Measurements from ENCODE around the gene WASF2. TPM values are rescaled to one million over a fixed set of nuclear protein-coding genes. Genes with fewer than 3 reads are reported as not detected.

Gene WASF2
- total RNA-seq, 2 experiments from 2014 or later, result 108 to 111 TPM

DNA sequence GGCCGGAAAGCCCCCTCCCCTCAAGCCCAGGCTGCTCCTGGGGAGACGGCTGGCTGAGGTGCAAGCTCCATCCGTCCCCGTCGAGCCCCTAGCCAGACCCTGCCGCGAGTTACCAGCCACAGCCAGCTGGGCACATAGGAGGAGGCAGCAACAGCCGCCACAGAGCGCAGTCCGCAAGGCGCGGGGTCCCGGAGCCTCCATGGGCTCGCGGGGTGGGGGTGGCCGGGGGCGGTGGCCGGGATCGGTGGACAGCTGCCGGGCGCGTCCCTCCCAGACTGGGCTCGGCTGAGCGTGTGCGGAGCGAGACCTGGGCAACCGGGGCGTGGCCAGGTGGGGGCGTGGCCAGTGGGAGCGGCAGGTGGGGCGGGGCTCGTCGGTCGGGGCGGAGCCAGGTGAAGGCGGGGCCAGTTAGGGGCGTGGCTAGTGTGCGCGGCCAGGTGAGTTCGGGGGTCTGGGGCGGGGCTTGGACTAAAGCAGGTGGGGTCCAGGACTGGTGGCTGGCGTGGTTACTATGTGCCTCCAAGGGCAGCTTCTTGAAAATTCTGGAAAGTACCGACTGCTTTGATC, 106.8 kb downstream of the WASF2 start, which contains the start of gene CD164L2:
TSS of gene CD164L2 (minus strand) at position 295 of the 567 bp plus-strand sequence. CDS start at position 201, 94 bp downstream.
- Mint-ChIP-seq H3K27me3 (peaks cover 4% of the 10 kb centered on the region), H3K4me1 (ENCODE audit: low read depth) (no peaks in the 10 kb centered on the region), H3K36me3 (ENCODE audit: low read depth) (no peaks in the 10 kb centered on the region), H3K9me3 (no peaks in the 10 kb centered on the region), H3K4me3 (no peak within 1 kb of the TSS), H3K27ac (no peak within 1 kb of the TSS)
- peak; percentile 65 for DNase-seq
- intact Hi-C loops (cut with micrococcal nuclease), result no loop called here
- TF ChIP-seq, protein P1, sequence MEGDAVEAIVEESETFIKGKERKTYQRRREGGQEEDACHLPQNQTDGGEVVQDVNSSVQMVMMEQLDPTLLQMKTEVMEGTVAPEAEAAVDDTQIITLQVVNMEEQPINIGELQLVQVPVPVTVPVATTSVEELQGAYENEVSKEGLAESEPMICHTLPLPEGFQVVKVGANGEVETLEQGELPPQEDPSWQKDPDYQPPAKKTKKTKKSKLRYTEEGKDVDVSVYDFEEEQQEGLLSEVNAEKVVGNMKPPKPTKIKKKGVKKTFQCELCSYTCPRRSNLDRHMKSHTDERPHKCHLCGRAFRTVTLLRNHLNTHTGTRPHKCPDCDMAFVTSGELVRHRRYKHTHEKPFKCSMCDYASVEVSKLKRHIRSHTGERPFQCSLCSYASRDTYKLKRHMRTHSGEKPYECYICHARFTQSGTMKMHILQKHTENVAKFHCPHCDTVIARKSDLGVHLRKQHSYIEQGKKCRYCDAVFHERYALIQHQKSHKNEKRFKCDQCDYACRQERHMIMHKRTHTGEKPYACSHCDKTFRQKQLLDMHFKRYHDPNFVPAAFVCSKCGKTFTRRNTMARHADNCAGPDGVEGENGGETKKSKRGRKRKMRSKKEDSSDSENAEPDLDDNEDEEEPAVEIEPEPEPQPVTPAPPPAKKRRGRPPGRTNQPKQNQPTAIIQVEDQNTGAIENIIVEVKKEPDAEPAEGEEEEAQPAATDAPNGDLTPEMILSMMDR (IDR thresholded peaks at IDR 0.05), result no peak
- ATAC-seq, result peak; percentile 91
- ChIA-PET CTCF (interaction anchor here (1.2 to 12.1 kb wide), 7 partner anchors 8 to 223 kb away, joined by 3 to 242 read pairs (median 7); partner anchors contain the start of gene MAP3K6), POLR2A (interaction anchor here (0.6 to 1.8 kb wide), 6 partner anchors 16 to 270 kb away, joined by 3 to 5 read pairs (median 4); partner anchors contain the start of genes MAP3K6 and TMEM222)

DNA sequence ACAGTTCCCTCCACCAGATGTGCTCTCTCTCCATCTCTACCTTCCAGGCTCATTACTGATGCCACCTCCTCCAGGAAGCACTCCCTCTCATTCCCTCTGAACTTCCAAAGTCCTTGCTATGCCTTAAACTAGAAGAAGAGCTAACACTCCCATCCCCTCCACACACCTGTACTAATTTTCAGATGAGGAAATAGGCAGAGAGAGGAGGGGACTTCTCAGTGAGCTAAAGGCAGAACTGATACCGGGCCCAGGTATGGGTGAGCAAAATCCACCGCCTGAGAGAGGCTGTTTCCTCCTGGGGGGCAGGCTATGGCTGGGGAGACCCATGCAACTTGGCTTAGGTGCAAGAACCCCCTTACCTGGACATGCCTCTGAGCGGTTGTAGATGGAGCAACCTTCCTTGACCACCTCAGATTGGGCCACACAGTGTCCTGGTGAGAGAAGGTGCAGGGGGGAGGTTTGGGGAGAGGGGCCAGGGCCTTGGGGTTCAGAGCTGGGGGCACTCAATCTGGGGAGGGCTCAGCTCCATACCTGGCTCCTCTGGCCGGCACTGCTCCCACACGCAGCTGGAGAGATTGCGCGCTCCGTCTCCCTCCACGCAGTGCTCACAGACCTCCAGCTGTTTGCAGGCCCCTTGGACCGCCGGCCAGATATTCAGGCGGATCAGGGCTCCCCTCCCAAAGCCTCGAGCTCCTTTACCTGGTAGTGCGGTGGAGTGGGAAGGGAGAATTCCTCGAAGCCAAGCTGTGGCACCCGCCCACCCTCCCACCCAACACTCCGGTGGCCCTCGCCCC, 107.8 kb downstream of the WASF2 start:
- no peak overlapping the region for H3K4me3 Mint-ChIP-seq
- TF ChIP-seq, protein P1 (IDR thresholded peaks at IDR 0.05), result no peak
- CTCF ChIA-PET, result interaction anchor here (1.1 to 12.1 kb wide), 9 partner anchors 9 to 337 kb away, joined by 3 to 242 read pairs (median 5); partner anchors contain the start of gene MAP3K6
- no peaks in the 10 kb centered on the region for H3K4me1 Mint-ChIP-seq (ENCODE audit: low read depth)
- no peak for ATAC-seq
- no peak for DNase-seq
- no peaks in the 10 kb centered on the region for H3K36me3 Mint-ChIP-seq (ENCODE audit: low read depth)
- POLR2A ChIA-PET, result interaction anchor here (0.8 to 1.8 kb wide), 6 partner anchors 9 to 60 kb away, joined by 3 to 5 read pairs (median 3); partner anchors contain the start of genes MAP3K6 and TMEM222
- H3K27ac Mint-ChIP-seq, result no peak overlapping the region
- H3K27me3 Mint-ChIP-seq, result peaks cover 4% of the 10 kb centered on the region
- no peaks in the 10 kb centered on the region for H3K9me3 Mint-ChIP-seq
- intact Hi-C loops (cut with micrococcal nuclease), result no loop called here

DNA sequence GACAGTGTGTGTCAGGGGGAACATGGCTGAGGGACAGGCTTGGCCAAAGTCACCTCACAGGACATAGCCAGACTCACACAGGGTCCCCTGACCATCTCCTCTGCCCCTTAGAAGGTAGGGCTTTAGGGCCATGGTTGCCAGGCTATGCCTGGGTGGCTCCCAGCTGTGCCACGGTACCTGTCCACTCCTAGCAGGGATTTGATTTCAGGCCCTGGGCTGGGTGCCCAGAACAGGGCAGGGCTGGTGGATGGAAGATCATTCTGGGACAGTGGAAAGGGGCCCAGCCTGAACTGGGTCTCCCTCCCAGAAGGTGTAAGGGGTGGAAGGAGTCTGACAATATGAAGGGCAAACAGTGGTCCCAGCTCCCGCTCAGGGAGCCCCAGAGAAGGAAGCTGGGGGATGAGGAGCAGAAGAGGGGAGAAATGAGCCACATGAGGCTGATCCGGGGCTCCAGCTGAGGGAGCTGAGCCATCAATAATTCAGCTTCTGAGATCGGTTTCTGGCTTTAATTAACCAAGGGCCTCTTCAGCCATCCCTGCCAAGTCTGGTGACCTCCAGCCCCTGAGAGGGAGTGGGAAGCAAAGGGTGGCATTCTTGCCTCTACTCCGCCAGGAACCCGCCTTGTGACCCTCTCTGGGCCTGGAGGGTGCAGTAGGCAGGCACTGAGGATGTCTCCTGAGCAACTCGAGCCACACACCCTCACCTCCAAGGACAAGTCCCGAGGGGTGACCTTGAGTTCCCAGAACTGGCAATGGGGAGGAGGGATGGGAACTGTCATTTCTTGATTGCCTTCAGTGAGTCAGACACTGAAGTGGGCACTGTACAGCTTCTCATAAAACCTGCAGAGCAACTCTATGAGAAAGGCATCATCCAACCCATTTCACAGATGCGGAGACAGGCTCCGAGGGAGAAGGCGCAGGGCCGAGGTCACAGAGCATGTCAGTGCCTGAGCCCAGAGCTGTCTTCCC, 108.9 kb downstream of the WASF2 start:
- H3K9me3 Mint-ChIP-seq, result no peaks in the 10 kb centered on the region
- no peaks in the 10 kb centered on the region for H3K4me1 Mint-ChIP-seq (ENCODE audit: low read depth)
- ChIA-PET CTCF (interaction anchor here (0.6 to 12.1 kb wide), 6 partner anchors 9 to 336 kb away, joined by 3 to 242 read pairs (median 4); no protein-coding TSS in a partner anchor), POLR2A (interaction anchor here (1.0 to 1.8 kb wide), 3 partner anchors 11 to 59 kb away, joined by 3 to 5 read pairs (median 3); partner anchors contain the start of gene TMEM222)
- H3K4me3 Mint-ChIP-seq, result no peak overlapping the region
- TF ChIP-seq, protein P1 (IDR thresholded peaks at IDR 0.05), result no peak
- ATAC-seq, result no peak
- intact Hi-C loops (cut with micrococcal nuclease), result no loop called here
- H3K27ac Mint-ChIP-seq, result no peak overlapping the region
- no peaks in the 10 kb centered on the region for H3K36me3 Mint-ChIP-seq (ENCODE audit: low read depth)
- no peak for DNase-seq
- peaks cover 4% of the 10 kb centered on the region for H3K27me3 Mint-ChIP-seq

DNA sequence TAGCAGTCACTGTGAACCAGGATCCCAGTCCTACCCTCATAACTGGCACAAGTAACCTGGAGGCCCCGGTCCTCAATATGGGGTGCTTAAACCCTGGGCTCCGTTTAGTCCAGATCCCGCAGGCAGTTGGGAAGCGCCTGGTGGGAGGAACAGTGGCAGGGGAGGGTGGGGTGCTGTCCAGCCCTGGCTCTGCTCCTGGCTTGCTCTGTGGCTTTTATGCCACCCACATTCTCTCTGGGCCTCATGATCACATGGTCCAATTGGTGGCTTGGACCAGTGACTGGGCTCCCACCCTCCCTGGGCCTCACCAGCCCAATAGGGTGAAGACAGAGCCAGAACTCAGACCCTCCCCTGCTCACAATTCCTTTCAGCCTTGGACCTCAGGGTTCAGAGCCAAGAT, 109.7 kb downstream of the WASF2 start:
- H3K9me3 Mint-ChIP-seq, result no peaks in the 10 kb centered on the region

More for the DNA sequence above, 109.7 kb downstream of the WASF2 start:
- TF ChIP-seq, protein P1 (IDR thresholded peaks at IDR 0.05), result no peak
- H3K4me1 Mint-ChIP-seq (ENCODE audit: low read depth), result no peaks in the 10 kb centered on the region
- no peaks in the 10 kb centered on the region for H3K36me3 Mint-ChIP-seq (ENCODE audit: low read depth)
- no peak overlapping the region for H3K4me3 Mint-ChIP-seq
- DNase-seq, result no peak
- intact Hi-C loops (cut with micrococcal nuclease), result no loop called here
- no peak overlapping the region for H3K27ac Mint-ChIP-seq
- no peak for ATAC-seq
- CTCF ChIA-PET, result interaction anchor here (1.3 to 10.4 kb wide), 4 partner anchors 10 to 84 kb away, joined by 4 to 75 read pairs (median 5); no protein-coding TSS in a partner anchor
- POLR2A ChIA-PET, result no interaction called here
- H3K27me3 Mint-ChIP-seq, result peaks cover 4% of the 10 kb centered on the region

Measured in activated CD8-positive, alpha-beta T cell treated with anti-CD3 and anti-CD28 coated beads for 36 hours (primary cell).